HepG2 (cell line): ENCODE measurements around the gene TOP2A. TPM values are rescaled to one million over a fixed set of nuclear protein-coding genes. Genes with fewer than 3 reads are reported as not detected.
A peak's percentile ranks its signal among the peaks of the same experiment; 100 is the strongest.

Source experiments
- ASH2L ChIP-seq: fragments of 300-600, 200-600 bp; sonication (generic); IDR thresholded peaks from 2 replicates; pipeline ENCODE4 v1.7.0; 2017; ENCODE audit warnings: low read depth, mild to moderate bottlenecking, moderate library complexity, mixed read lengths, low read length; ENCODE audit not compliant: insufficient read length
- ATF7 ChIP-seq, 2 experiments: fragments of 450-650 bp in 1 of 2; sonication (generic) in 1 of 2; formaldehyde crosslinking in 1 of 2; IDR thresholded peaks; 2 replicates each; pipeline versions ENCODE4 v1.4.0 to v1.6.1; 2016 to 2020; ENCODE audit warnings: antibody characterized with exemption in 1 of 2, mild to moderate bottlenecking in 1 of 2, missing genetic modification reagents in 1 of 2
- CREB1 ChIP-seq, 2 experiments: fragments of 450-650 bp in 1 of 2; IDR thresholded peaks; 2 replicates each; pipeline ENCODE4 v1.6.1; 2016 to 2017; ENCODE audit warnings: control low read depth in 1 of 2, mild to moderate bottlenecking in 1 of 2, missing compliant biosample characterization in 1 of 2, missing genetic modification characterization in 1 of 2
- ETV6 ChIP-seq: sonication (generic); formaldehyde crosslinking; conservative IDR thresholded peaks from 2 replicates; pipeline ENCODE4 v1.4.0; 2020; ENCODE audit warnings: missing genetic modification reagents
- HMG20A ChIP-seq: IDR thresholded peaks from 2 replicates; pipeline ENCODE4 v1.6.1; 2016; ENCODE audit warnings: borderline replicate concordance
- KDM6A ChIP-seq: IDR thresholded peaks from 2 replicates; pipeline ENCODE4 v1.6.1; 2016; ENCODE audit warnings: low read depth
- RARG ChIP-seq: sonication (generic); formaldehyde crosslinking; IDR thresholded peaks from 2 replicates; pipeline ENCODE4 v1.4.0; 2020; ENCODE audit warnings: low read depth, mild to moderate bottlenecking, missing genetic modification reagents
- RORA ChIP-seq: sonication (generic); formaldehyde crosslinking; IDR thresholded peaks from 2 replicates; pipeline ENCODE4 v1.5.0; 2020; ENCODE audit warnings: mild to moderate bottlenecking, missing genetic modification reagents, moderate library complexity
- SETDB1 ChIP-seq: sonication (generic); formaldehyde crosslinking; IDR thresholded peaks from 2 replicates; pipeline ENCODE4 v1.5.1; 2020; ENCODE audit warnings: missing genetic modification reagents, mild to moderate bottlenecking, borderline replicate concordance
- SRF ChIP-seq: IDR thresholded peaks from 2 replicates; pipeline ENCODE4 v1.6.1; 2011; ENCODE audit warnings: mild to moderate bottlenecking, low read depth, low read length, moderate library complexity
- ZBTB1 ChIP-seq: sonication (generic); formaldehyde crosslinking; IDR thresholded peaks from 2 replicates; pipeline ENCODE4 v1.4.0; 2020; ENCODE audit warnings: missing genetic modification reagents, borderline replicate concordance
- ZBTB8A ChIP-seq: sonication (generic); formaldehyde crosslinking; IDR thresholded peaks from 2 replicates; pipeline ENCODE4 v1.4.0; 2020; ENCODE audit warnings: mild to moderate bottlenecking, low read depth, missing genetic modification reagents, borderline replicate concordance
- ZFP41 ChIP-seq: sonication (generic); formaldehyde crosslinking; IDR thresholded peaks from 2 replicates; pipeline ENCODE4 v1.4.0; 2020; ENCODE audit warnings: mild to moderate bottlenecking, missing genetic modification reagents, borderline replicate concordance
- ZNF232 ChIP-seq: sonication (generic); formaldehyde crosslinking; IDR thresholded peaks from 2 replicates; pipeline ENCODE4 v1.4.0; 2020; ENCODE audit warnings: missing genetic modification reagents, borderline replicate concordance
- ZNF292 ChIP-seq: sonication (generic); formaldehyde crosslinking; IDR thresholded peaks from 2 replicates; pipeline ENCODE4 v1.8.1; 2022; ENCODE audit warnings: mild to moderate bottlenecking, low read depth, missing genetic modification reagents, borderline replicate concordance
- ZNF777 ChIP-seq: sonication (generic); formaldehyde crosslinking; IDR thresholded peaks from 2 replicates; pipeline ENCODE4 v1.4.0; 2020; ENCODE audit warnings: missing genetic modification reagents
- ZSCAN12 ChIP-seq: sonication (generic); formaldehyde crosslinking; IDR thresholded peaks from 2 replicates; pipeline ENCODE4 v1.9.0; 2021; ENCODE audit warnings: mild to moderate bottlenecking, missing genetic modification reagents
- ZSCAN31 ChIP-seq: sonication (generic); formaldehyde crosslinking; IDR thresholded peaks from 2 replicates; pipeline ENCODE4 v1.5.0; 2020; ENCODE audit warnings: low read depth, mild to moderate bottlenecking, missing genetic modification reagents
- polyA plus RNA-seq, 8 experiments: library from polyadenylated mRNA; depleted of rRNA in 3 of 8; stranded (reverse) in 7 of 8; unstranded in 1 of 8; fragments of >200 nt; fragmentation: Illumina TruSeq in 4 of 8; extraction: Trizol in 4 of 8; gene quantifications; 2 replicates each; pipeline versions ENCODE4 v1.2.1 to v1.2.3, GENCODE V29; 2011 to 2016; ENCODE audit warnings: low read depth in 4 of 8, missing spikeins in 1 of 8, mixed read lengths in 1 of 8; ENCODE audit not compliant: insufficient read depth in 1 of 8
- total RNA-seq, 5 experiments: library from RNA; depleted of rRNA; stranded (reverse); fragments of >200 nt; fragmentation: Illumina TruSeq; extraction: Trizol; gene quantifications; 2 replicates each; pipeline ENCODE4 v1.2.3, GENCODE V29; 2016; ENCODE audit warnings: low read depth in 1 of 5
- TF ChIP-seq, protein P1 (sequence below): sonication (generic); formaldehyde crosslinking; IDR thresholded peaks from 2 replicates; pipeline ENCODE4 v1.9.0; 2021; ENCODE audit warnings: missing genetic modification reagents, mild to moderate bottlenecking, borderline replicate concordance
- TF ChIP-seq, protein P2 (sequence below): sonication (generic); formaldehyde crosslinking; IDR thresholded peaks from 2 replicates; pipeline ENCODE4 v1.5.0; 2020; ENCODE audit warnings: missing genetic modification reagents, mild to moderate bottlenecking, borderline replicate concordance
- TF ChIP-seq, protein P3 (sequence below): sonication (generic); formaldehyde crosslinking; IDR thresholded peaks from 2 replicates; pipeline ENCODE4 v1.4.0; 2020; ENCODE audit warnings: mild to moderate bottlenecking, missing genetic modification reagents
- TF ChIP-seq, protein P4 (sequence below): IDR thresholded peaks from 2 replicates; pipeline ENCODE4 v1.6.1; 2016; ENCODE audit warnings: low read depth, borderline replicate concordance
- TF ChIP-seq, protein P5 (sequence below): sonication (generic); formaldehyde crosslinking; IDR thresholded peaks from 2 replicates; pipeline ENCODE4 v1.4.0; 2020; ENCODE audit warnings: mild to moderate bottlenecking, missing genetic modification reagents

The TOP2A gene
- total and polyA plus RNA-seq, 2 of the 13 experiments (the other 11 are each of a cell fraction or from before 2014, with no cell fraction given), result 108 to 327 TPM

DNA sequence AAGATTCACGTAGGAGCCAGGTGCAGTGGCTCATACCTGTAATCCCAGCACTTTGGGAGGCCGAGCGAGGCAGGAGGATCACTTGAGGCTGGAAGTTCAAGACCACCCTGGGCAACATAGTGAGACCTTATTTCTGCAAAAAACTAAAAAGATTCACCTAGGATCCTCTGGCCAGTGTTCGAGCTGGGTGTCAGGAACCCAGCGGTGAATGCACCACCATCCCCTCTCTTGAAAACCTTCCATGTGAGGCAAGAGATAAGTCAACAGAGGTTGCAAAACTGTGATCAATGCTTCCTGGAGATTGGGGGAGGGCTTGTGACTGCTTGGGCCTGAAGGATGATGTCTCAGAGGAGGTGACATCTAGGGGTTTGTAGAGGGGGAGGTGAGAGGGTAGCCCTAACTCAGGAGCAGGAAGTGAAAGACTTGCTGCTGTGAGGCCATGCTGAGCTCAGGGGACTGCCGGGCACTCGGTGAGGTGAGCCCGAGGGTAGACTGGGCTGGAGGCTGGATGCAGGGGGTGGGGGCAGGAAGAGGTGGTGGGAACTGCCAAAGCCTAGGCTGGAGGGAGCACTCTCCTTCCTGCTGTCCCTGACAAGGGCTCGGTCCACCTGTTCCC lies 64.8 kb downstream of the TOP2A start (continued):
- TF ChIP-seq KDM6A (peak; percentile 82), ZBTB8A (no peak), ZNF232 (no peak), ZFP41 (CRISPR knock-in tag) (no peak), ZSCAN12 (no peak), ZNF292 (CRISPR knock-in tag) (peak; percentile 18; the same call in 1 of the 2 replicates), CREB1 (IDR thresholded peaks at IDR 0.05) (no peak), CREB1 (CRISPR knock-in tag; IDR thresholded peaks at IDR 0.05) (no peak), SRF (no peak), RORA (CRISPR knock-in tag) (no peak), ZBTB1 (CRISPR knock-in tag) (no peak), ZSCAN31 (CRISPR knock-in tag) (peak; percentile 35; the same call in 1 of the 2 replicates), ZNF777 (CRISPR knock-in tag) (no peak; the same call in 1 of the 2 replicates), ASH2L (peak; percentile 19), ATF7 (IDR thresholded peaks at IDR 0.05) (no peak), ATF7 (CRISPR knock-in tag; IDR thresholded peaks at IDR 0.05) (0 out of 2 replicates have a peak, but pooled peaks have one; percentile 50), ETV6 (CRISPR knock-in tag) (0 out of 2 replicates have a peak, but pooled peaks have one; percentile 43), SETDB1 (no peak), HMG20A (CRISPR knock-in tag) (peak; percentile 94), RARG (CRISPR knock-in tag) (no peak)
- TF ChIP-seq, protein P1, sequence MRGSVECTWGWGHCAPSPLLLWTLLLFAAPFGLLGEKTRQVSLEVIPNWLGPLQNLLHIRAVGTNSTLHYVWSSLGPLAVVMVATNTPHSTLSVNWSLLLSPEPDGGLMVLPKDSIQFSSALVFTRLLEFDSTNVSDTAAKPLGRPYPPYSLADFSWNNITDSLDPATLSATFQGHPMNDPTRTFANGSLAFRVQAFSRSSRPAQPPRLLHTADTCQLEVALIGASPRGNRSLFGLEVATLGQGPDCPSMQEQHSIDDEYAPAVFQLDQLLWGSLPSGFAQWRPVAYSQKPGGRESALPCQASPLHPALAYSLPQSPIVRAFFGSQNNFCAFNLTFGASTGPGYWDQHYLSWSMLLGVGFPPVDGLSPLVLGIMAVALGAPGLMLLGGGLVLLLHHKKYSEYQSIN (CRISPR knock-in tag), result no peak
- TF ChIP-seq, protein P2, sequence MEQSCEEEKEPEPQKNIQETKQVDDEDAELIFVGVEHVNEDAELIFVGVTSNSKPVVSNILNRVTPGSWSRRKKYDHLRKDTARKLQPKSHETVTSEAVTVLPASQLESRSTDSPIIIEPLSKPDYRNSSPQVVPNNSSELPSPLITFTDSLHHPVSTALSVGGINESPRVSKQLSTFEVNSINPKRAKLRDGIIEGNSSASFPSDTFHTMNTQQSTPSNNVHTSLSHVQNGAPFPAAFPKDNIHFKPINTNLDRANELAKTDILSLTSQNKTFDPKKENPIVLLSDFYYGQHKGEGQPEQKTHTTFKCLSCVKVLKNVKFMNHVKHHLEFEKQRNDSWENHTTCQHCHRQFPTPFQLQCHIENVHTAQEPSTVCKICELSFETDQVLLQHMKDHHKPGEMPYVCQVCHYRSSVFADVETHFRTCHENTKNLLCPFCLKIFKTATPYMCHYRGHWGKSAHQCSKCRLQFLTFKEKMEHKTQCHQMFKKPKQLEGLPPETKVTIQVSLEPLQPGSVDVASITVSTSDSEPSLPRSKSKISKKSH (CRISPR knock-in tag), result no peak
- TF ChIP-seq, protein P3, sequence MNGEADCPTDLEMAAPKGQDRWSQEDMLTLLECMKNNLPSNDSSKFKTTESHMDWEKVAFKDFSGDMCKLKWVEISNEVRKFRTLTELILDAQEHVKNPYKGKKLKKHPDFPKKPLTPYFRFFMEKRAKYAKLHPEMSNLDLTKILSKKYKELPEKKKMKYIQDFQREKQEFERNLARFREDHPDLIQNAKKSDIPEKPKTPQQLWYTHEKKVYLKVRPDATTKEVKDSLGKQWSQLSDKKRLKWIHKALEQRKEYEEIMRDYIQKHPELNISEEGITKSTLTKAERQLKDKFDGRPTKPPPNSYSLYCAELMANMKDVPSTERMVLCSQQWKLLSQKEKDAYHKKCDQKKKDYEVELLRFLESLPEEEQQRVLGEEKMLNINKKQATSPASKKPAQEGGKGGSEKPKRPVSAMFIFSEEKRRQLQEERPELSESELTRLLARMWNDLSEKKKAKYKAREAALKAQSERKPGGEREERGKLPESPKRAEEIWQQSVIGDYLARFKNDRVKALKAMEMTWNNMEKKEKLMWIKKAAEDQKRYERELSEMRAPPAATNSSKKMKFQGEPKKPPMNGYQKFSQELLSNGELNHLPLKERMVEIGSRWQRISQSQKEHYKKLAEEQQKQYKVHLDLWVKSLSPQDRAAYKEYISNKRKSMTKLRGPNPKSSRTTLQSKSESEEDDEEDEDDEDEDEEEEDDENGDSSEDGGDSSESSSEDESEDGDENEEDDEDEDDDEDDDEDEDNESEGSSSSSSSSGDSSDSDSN (CRISPR knock-in tag), result peak; percentile 44
- TF ChIP-seq, protein P4, sequence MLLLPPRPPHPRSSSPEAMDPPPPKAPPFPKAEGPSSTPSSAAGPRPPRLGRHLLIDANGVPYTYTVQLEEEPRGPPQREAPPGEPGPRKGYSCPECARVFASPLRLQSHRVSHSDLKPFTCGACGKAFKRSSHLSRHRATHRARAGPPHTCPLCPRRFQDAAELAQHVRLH (CRISPR knock-in tag), result peak; percentile 87
- TF ChIP-seq, protein P5, sequence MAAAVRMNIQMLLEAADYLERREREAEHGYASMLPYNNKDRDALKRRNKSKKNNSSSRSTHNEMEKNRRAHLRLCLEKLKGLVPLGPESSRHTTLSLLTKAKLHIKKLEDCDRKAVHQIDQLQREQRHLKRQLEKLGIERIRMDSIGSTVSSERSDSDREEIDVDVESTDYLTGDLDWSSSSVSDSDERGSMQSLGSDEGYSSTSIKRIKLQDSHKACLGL (CRISPR knock-in tag), result no peak
